Activated CD4-positive, alpha-beta T cell treated with anti-CD3 and anti-CD28 coated beads, Interleukin-10, Interleukin-2, amounts not matched to agents 100 ng/mL and 50 ng/mL, durations not matched to agents 16 hours and 8 hours (primary cell): ENCODE data around the gene CD69.
"Not testable (repeated sequence)": the region's sequence is repeated elsewhere in the genome, so short reads cannot be mapped to it uniquely, and the experiment has no call there.

Experiments
- DNase-seq: peaks from one replicate; pipeline ENCODE4 v3.0.0-alpha.2; 2020

The CD69 gene

GRCh38 chr12:9745199-9745598 lies 15.5 kb downstream of the CD69 start:
- DNase-seq, result no peak

- no peak for DNase-seq
Measured at GRCh38 chr12:9742661-9743060, 18.0 kb downstream of the CD69 start.

DNA sequence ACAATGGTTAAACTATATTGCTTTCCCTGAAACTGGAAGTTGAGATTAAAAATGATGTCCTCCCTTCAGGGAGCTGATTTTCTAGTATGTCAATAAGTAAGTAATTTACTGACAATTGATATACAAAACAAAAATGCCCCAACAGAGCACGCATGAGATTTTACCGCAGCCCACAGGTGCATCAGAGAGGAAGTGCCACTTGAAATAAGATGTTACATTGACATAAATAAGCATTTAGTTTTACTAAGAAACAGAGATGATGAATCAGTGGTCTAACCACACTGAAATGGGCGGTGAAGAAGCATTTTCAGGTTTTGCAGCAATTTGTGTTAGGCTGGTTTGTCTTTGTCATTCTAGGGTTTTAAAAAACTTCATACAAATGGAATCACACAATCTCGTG lies 19.0 kb downstream of the CD69 start:
- DNase-seq, result peak; percentile 93

DNA sequence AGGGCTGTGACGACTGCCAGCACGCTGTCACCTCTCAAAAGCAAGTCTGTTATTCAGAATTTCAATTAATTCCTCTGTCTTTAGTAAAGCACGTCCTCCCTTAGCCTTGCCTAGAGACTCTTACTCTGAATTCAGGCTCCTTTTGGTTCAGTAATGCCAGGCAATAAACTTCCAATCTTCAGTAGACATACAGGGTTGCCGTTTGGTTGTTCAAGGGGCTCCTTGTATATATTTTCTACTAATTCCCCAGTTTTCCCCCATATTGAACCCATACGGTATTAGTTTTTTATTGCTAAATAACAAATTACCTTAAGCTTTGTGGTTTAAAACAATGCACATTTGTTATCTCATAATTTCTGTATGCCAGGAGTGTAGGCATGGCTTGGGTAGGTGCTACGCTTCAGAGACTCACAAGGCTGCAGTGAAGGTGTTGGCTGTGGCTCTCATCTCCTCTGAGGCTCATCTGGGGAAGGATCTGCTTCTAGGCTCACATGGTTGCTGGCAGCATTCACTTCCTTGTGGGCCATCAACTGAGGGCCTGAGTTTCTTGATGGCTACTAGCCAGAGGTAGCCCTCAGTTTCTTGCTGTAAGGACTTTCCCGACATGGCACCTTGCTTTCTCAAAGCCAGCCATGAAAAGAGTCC lies 20.5 kb downstream of the CD69 start:
- no peak for DNase-seq

DNA sequence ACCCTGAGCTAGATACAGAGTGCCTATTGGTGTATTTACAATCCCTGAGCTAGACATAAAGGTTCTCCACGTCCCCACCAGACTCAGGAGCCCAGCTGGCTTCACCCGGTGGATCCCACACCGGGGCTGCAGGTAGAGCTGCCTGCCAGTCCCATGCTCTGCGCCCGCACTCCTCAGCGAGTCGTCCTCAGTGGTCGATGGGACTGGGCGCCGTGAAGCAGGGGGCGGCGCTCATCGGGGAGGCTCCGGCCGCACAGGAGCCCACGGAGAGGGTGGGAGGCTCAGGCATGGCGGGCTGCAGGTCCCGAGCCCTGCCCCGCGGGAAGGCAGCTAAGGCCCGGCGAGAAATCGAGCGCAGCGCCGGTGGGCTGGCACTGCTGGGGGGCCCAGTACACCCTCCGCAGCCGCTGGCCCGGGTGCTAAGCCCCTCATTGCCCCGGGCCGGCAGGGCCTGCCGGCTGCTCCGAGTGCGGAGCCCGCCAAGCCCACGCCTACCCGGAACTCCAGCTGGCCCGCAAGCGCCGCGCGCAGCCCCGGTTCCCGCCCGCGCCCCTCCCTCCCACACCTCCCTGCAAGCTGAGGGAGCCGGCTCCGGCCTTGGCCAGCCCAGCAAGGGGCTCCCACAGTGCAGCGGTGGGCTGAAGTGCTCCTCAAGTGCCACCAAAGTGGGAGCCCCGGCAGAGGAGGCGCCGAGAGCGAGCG lies 21.1 kb downstream of the CD69 start:
- DNase-seq, result not testable (repeated sequence)

DNA sequence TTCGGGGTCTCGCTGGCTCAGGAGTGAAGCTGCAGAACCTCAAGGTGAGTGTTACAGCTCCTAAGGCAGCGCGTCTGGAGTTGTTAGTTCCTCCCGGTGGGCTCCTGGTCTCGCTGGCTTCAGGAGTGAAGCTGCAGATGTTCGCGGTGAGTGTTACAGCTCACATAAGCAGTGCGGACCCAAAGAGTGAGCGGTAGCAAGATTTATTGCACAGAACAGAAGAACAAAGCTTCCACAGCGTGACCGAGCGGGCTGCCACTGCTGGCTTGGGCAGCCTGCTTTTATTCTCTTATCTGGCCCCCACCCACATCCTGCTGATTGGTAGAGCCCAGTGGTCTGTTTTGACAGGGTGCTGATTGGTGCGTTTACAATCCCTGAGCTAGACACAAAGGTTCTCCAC lies 21.8 kb downstream of the CD69 start:
- DNase-seq, result not testable (repeated sequence)

- DNase-seq, result no peak
Measured at GRCh38 chr12:9736936-9737705, 23.6 kb downstream of the CD69 start.

GRCh38 chr12:9735601-9736000 lies 25.1 kb downstream of the CD69 start:
- no peak for DNase-seq

- DNase-seq, result peak; percentile 74
Measured at GRCh38 chr12:9732921-9733461, 27.7 kb downstream of the CD69 start, which contains the start of gene CLECL1. Gene CLECL1 (minus strand): TSS chr12:9733097.

GRCh38 chr12:9731797-9732196 lies 28.9 kb downstream of the CD69 start:
- DNase-seq, result peak; percentile 56

GRCh38 chr12:9731393-9731792 lies 29.3 kb downstream of the CD69 start:
- no peak for DNase-seq

- DNase-seq, result no peak
Measured at GRCh38 chr12:9730591-9730990, 30.1 kb downstream of the CD69 start.

DNA sequence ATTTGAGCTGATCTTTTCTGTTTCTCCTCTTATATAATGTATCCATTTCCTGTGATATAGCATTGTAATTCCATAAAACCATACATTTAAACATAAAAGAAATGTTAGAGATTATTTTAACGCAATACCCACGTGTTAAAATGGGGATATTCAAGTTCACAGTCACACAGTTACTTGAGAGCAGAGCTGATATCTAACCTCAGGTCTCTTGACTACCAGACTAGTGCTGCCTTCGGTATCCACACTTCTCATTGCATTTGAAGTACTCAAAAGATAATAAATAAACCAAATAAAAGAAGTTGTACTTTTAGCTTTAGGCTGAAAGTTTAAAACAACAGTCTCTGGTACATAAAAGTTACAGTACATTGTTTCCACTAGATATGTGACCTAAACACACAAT lies 30.7 kb downstream of the CD69 start:
- DNase-seq, result no peak

DNA sequence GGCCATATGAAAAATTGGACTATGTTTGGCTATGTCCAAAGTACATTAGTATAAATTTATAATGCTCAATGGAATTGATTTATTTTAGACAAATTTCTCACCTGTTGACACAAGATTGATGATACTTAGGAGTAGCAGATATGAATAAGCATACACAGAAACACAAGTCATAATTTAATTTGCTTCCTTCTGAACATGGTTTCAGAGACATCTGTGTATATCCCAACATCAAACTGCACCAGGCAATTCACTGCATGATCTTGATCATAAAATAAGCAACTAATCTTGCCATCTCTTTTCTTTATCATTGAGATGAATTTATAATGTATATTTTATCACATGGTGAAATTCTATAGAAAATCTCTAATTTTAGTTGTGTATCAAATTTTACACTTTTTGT lies 31.6 kb downstream of the CD69 start:
- no peak for DNase-seq

GRCh38 chr12:9727813-9728212 lies 32.9 kb downstream of the CD69 start:
- DNase-seq, result no peak

- no peak for DNase-seq
Measured at GRCh38 chr12:9725213-9725870, 35.4 kb downstream of the CD69 start.

- no peak for DNase-seq
Measured at GRCh38 chr12:9724023-9724422, 36.7 kb downstream of the CD69 start.

DNA sequence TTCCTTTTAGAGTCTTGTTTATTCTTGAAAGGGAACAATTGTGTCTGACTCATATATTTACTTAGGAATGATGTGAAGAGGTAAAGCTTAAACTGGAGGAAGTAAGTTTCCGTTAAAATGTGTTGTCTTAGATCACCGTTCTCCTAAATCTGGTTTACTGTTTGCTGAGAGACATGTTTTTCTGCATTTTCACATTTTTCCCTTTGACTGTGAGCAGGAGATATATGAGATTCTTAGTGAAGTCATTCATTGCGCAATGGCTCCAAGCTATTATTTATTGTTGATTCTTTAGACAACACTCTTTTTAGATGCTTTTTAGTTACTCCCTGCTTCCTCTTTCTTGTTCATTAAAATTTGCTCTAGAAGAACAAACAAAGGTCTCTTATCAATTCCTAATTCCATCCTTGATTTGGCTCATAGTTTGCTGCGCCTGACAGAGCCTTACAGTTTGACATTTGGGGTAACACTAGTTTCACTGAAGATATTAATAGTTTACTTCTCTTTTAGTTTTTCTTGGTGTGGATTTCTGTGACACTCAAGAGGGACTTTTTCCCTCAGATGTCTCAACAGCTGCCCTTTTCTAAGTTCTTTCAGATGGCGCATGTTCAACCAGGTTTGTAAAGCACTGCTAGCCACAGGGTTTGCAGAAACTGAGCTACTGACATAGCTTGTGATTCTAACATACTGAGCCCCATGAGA lies 39.2 kb downstream of the CD69 start:
- DNase-seq, result no peak

GRCh38 chr12:9719790-9720189 lies 40.9 kb downstream of the CD69 start:
- DNase-seq, result peak; percentile 68

GRCh38 chr12:9718968-9719367 lies 41.7 kb downstream of the CD69 start:
- no peak for DNase-seq

- no peak for DNase-seq
Measured at GRCh38 chr12:9717070-9717925, 43.4 kb downstream of the CD69 start.
